CD1c-positive myeloid dendritic cell (primary cell): ENCODE data around the gene PARP4.
"Not testable (repeated sequence)": the region's sequence is repeated elsewhere in the genome, so short reads cannot be mapped to it uniquely, and the experiment has no call there.

Source experiments
- DNase-seq: peaks from one replicate; pipeline ENCODE4 v3.0.0-alpha.2; 2016; ENCODE audit errors: extremely low spot score

Gene PARP4

DNA sequence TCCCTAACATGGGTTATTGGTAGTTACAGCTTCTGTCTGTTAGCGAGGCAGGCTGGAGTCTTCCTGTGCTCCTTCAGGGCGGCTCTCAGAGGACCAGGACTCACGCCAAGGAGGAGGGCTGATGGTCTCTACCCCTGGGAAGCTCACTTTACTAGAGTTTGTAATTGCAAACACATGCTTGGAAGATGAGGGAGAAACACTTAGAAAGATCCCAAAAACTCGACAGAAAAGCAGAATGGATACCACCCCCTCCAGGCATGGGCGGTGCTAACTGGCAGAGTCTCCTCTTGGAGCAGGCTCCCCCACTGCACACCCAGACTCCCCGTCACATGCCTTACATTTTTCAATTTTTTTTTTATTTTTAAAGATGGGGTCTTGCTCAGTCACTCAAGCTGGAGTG is 62.0 kb downstream of the PARP4 start:
- DNase-seq = no peak

DNA sequence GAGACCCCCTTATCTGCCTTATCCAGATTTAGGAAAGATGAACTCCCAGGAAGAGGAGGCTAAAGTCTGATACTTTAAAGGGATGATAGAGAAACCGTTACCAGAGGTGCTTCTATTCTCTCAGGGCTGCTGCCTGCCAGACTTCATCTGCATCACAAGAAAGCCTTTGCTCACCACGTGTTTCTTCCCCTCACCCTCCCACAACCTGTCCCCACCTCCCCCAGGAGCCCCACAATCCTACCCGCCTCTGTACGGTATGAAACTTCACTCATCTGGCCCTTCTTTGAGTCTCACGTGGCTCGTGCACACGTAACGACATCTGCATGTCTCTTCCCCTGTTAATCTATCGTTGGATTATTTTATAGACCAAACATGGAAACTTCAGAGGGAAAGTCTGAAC is 67.7 kb downstream of the PARP4 start:
- not testable (repeated sequence) for DNase-seq

DNA sequence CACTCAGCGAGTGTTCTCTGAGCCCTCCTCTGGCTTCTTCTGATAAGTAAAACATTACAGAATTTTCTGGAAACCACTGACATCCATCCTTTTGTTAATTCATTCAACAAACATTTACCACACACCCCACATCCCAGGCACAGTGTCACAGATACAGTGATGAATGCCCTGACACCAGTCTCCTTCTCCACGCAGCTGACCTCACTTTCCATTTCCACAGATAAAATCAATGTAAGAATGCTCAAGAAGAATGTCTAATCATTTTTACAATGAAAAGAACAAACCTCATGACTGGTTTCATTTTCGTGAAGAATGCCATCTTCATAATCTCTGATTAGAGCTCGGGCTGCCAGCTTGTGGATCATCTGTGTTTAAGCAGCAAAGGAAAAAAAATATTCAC is 69.2 kb downstream of the PARP4 start:
- no peak for DNase-seq

DNA sequence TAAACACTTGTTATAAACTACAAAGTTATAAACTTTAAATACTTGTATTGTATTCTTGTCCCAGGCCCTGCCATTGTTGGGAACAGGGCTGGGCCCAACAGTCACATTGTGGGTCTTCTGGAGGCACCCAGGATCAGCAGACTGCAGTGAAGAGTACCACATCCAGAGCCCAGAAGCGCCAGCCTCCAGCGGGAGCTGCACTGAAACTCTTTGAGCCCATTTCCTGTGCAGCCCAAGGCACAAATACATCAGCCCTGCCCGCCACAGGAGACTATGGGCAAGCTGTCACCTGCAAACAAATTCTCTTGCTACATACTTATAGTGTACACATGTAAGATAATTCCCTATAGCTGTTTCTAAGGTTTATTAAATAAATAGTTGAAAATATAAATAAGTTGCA is 86.5 kb downstream of the PARP4 start:
- DNase-seq = not testable (repeated sequence)

DNA sequence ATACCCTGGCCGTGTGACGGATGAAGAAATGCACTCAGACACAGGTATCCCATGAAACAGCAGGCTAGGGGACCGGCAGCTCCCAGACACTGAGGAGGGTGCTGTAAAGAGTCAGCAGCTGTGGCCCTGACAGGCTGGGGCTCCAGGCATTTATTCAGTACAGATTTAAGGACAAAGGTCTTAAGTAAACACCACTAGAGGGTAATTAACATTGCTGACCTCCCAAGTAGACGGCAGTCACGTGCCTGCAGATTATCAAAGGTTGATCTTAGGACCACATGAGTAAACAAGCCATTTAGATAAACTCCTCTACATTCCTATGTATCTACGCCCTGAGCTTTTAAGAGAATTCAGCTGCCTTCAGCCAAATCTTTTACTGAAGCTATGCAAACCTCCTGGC is 92.9 kb downstream of the PARP4 start:
- DNase-seq = not testable (repeated sequence)

DNA sequence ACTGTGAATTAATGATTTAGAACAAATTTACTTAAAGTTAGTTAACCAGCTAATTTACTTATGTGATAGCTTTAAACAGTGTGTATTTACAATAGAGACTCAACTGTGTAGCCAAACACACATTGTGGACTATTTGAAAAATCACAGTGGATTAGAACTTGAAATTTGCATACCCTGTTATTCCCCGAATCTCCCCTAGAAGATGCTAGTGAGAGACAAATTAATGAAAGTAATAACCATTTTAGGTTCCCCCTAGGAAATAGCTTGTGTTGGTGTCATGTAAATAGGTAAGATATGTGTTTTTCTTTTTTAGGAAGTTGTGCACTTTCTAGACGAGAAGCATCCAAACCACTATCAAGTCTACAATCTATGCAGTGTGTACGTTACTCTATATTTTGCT is 104.7 kb downstream of the PARP4 start:
- no peak for DNase-seq

DNA sequence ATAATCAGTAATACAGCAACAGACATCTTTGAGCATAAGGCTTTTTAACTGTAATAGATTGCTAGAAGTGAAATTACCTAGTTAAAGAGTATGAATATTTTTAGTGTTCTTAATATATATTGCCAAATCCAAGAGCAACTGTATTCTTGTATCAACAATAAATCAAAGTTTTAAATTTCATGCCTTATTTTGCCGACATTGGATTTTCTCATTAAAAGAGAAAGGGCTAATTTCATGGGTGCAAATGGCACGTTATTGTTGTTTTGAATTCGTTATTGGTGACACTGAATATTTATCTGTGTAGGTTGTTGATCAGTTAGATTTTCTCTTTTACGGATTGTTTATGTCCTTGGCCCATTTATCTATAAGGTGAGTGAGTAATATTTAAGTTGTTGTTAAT is 106.1 kb downstream of the PARP4 start:
- DNase-seq = no peak

DNA sequence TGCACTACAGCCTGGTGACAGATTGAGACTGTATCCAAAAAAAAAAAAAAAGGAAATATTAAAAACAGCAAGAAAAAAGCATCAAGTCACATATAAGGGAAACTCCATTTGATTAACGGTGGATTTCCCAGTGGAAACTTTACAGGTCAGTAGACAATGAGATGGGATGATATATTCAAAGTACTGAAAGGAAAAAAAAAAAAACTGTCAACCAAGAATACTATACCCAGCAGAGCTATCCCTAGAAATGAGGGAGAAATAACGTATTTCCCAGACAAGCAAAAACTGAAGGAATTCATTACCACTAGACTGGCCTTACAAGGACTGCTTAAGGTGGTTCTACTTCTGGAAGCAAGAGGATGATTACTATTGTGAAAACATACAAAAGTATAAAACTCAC is 115.8 kb downstream of the PARP4 start:
- no peak for DNase-seq

DNA sequence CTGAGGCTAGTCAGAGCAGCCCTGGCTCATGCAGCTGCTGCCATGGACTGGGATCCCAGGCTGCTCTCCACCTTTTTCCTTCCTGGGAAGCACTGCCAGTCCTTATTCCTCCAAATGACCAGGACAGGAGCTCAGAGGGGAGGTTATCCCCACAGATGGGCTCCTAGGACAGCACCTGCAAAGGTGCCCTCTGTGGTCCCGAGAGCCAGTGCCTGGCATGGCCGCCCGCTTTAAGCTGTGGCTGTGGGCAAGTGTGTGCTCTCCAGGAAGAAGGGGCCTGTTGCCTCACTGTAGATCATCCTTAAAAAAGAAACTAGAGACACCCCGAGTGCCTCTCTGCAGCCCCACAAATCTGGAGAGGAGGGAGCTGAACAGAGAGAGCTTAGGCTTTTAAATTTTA is 119.6 kb downstream of the PARP4 start:
- DNase-seq = no peak

DNA sequence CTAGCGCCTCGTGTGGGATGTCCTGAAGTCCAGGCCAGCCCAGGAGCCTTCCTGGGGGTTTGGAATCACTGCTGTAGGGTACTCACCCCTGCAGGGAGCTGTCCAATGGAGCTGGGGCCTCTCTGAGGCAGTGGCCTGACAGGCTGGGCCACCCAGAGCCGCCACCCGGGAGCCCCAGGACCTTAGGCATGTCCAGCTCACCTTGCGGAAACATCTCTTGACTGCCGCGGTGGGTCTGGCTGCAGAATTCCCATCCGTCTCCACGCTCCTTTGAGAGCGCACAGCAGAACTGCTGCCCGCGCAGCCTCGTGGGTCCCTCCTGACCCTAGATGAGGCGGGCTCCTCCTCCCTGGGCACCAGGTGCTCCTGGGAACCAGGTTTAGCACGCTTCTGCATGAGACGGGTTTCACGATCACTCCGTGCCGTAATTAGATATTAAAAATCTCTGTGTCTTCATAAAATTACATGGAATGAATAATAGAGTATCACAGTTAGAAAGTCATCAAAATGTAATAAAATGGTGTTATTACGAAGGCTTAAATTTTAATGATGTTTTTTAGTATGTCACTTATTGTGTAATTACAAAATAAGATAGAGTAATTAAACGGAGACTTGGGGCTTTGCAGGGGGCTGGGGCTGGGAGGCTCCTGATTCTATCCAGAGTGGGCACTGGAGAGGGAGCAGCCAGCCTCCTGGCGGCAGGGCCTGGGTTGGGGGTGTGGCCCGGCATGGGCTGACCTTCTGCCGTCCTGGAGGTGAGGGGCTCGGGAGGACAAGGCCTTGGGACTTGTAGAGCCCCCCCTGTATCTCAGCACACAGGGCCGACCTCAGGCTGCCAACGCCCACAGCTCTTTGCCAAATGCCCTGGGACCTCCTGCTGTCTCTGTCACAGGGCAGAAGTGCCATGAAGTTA is 120.6 kb downstream of the PARP4 start:
- DNase-seq = not testable (repeated sequence)

DNA sequence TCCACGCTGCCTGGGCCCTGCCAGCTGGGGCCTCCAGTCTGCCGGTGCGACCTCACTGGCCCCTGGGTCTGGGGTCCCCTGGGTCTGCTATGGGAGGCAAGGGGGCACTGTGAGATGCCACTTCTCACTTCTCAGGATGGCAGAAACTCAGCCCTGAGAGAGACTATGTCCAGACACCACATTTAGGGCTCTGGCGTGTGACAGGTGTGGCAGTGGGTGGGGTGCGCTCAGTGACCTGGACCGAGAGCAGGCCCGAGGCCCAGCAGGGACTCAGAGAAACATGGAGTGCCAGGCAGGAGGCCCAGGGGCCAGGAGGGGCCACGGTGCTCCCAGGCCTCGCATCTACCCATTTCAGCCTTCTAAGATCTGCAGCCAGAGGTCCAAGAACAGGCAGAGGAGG is 121.8 kb downstream of the PARP4 start:
- not testable (repeated sequence) for DNase-seq

DNA sequence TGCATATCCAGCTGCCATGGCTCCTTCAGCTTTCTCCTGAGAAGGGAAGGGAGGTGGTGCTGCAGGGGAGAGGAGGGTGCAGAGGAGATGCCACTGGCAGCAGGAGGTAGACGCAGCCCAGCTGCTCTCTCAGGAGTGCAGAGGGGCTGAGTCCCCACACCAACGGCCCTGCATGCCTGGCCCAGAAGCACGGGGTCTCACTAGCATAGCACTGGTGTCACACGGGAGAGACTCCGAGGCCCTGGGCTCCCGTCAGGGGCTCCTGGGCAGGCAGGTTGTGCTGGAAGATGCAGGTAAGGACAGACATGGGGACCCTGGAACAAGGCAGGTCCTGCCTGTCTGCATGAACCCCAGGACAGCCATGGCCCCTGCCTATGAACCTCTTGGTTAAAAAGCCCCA is 123.1 kb downstream of the PARP4 start:
- no peak for DNase-seq

DNA sequence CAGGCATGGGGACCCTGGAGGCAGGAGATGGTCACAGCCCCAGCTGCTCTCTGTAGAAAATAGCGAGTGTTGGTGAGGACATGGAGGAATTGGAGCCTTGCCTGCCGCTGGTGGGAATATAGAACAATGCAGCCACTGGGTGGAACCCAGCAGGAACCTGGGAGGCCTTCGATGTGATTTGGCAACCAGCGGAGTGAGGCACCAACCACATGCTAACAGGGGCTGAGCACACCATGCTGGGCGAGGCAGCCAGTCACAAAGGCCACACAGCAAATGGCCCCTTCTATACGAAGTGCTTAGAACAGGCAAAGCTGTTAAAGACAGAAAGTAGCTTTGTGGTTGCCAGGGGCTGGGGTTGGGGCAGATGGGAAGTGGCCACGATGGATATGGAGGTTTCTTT is 123.8 kb downstream of the PARP4 start:
- DNase-seq = not testable (repeated sequence)

DNA sequence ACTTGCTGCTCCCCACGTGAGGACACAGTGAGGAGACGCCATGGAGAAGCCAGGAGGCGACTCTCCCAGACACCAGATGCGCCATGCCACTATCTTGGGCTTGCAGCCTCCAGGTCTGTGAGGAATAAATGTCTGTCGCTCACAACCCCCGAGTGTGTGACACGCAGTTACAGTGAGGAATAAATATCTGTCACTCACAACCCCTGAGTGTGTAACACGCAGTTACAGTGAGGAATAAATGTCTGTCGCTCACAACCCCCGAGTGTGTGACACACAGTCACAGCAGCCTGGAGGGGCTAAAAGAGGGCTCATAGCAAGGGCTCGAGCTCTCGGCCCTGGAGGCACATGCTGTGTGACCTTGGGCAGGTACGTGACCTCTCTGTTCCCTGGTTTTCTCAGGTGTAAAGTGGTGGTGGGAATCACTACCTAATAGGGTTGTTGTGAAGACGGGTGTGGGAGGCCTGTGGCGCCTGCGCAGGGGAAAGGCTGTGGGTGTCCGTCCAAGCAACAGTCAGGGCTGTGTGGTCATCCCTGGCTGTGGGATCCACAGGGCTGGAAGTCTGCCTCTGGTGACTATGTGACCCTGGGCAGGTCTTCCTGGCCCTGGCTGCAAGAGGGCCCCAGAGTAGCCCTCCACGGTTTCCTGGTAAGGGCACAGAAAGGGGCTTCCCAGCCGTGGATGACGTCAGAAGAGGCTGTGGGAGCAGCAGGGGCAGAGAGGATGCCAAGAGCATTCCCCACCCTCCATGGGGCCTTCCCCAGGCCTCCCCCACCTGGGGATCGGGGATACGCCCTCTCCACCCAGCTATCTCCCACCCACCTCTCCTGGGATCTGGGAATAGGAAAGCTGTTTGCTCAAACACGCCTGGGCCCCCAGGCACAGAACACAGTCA is 125.5 kb downstream of the PARP4 start:
- DNase-seq = no peak

DNA sequence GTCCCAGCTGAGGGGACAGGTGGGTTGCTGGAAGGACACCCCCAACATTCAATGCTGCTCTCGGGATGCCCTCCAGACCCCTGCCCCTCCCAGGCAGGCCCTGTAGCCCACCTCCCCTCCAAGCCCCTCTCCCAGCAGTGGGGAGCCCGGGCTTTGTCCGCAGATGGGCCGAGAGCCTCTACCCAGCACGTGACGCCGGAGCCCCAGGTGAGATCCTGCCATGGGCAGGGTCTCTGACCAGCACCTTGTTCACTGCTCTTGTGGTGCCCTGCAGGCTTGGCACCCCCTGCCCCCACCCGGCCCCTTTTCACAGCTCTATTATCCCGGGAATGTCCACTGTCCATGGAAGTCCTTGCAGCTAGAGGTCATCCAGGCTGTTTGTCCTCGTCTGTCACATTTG is 126.7 kb downstream of the PARP4 start:
- DNase-seq = no peak

DNA sequence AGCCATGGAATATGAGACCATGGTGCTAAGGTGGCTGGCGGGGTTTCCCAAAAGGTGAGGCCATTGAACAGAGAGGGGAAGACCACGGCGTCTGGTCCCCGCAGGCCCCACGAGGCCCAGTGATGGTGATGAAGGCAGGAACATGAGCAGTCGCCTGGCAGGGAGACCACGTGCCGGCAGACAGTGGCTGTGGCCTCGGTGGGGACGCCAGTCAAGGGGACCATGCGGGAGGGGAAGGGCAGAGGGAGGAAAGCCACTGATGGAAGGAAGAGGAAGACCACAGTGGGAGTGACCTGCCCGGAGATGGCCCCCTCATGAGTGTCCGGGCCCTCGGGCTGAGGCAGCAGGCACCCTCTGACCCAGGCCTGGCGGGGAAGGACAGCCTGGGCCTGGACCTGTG is 127.6 kb downstream of the PARP4 start:
- DNase-seq = not testable (repeated sequence)

DNA sequence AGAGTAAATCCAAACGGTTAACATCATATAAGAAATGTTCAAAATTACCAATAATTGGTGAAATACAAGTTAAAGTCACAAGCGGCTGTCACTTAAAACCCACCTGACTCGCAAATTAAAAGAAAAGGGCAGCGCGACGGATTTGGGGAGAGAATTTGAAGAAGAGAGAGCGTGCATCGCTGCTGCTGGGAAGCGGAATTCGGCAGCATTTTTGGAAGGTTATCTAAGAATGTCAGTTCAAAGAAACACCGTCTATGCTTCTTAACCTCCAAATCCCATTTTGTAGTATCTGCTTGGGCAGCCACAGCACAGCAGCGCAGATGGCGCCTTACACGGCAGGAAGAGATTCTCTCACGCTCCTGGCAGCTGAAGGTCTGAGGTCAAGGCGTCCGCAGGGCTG is 128.5 kb downstream of the PARP4 start:
- DNase-seq = not testable (repeated sequence)

DNA sequence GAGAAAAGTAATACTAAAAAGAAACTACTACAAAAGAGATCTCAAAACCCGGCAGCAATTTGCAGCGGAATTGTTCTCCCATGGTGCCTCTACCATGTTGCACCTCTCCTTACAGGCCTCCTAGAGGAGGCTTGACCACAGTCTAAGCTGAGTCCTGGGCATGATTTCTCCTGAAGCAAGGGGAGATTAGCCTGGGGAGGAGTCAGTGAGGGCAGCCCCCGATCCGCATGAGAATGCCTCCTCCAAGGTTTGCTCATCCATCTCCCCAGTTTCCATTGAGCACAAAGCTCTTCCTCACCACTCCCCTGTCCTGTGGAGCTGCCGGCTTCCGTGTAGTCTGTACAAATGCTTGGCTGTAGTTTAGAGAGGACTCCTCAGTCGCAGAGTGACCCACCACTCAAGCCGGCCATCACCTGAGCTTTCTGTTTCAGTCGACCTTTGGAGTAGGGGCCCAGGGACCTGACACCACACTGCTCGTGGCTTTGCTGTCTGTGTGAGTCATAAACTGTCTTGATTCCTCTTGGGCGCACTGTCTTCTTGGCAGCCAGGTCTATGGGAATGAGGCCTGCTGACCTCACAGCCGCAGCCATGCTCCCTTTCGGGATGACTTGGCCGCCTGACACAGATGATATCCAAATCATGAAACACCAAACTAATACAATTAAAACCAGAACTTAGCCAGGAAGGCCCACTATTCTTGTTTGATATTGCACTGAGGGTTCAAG is 130.9 kb downstream of the PARP4 start:
- no peak for DNase-seq

DNA sequence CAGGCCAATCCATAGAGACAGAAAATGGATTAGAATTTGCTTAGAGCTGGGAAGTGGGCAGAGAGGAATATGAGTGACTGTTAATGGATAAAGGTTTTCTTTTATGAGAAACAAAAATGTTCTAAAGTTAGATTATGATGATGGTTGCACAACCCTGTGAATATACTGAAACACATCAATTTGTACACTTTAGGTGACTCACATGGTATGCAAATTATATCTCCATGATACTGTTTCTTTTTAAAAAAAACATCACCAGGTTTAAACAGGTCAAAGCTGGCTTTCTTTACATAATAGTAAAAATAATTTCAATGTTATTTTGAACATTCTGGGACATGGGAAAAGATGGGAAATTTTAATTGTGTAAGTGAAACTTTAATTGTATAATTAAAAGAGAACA is 131.7 kb downstream of the PARP4 start:
- not testable (repeated sequence) for DNase-seq

DNA sequence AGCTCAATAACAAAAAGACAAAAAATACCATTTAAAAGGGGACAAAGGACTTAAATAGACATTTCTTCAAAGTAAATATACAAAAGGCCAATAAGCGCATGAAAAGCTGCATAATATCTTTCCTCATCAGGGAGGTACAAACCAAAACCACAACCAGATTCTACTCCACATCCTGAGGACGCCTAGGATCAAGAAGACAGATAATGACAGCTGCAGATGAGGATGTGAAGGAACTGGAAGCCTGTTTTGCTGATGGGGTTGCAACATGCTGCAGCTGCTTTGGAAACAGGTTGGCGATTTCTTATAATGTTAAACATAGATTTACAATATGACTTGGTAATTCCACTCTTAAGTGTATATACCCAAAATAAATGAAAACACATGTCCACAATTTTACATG is 132.4 kb downstream of the PARP4 start:
- DNase-seq = not testable (repeated sequence)

DNA sequence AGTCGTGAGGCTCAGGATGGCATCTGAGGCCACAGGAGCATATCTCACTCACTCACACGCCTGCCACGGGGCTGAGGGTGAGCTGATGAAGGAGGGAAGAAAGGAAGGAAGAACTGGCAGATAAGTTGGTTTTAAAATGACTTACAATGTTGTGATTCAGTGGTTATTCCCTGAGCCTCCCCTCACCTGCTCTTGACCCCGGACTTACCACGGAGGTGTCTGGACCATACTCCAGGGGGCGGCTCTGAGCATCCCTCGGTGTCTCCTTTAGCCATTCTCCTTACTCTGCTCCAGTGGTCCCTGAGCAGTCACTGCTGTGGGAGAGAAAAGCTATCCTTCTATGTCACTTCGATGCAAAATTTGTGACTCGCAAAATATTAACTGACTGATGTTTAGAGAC is 141.3 kb downstream of the PARP4 start:
- DNase-seq = not testable (repeated sequence)
